Kidney (tissue), 14 donors: ENCODE data around the gene PLEKHB1. TPM values are rescaled to one million over a fixed set of nuclear protein-coding genes. Genes with fewer than 3 reads are reported as not detected.

ENCODE experiments used
- DNase-seq, 5 donors: peaks; one replicate each; pipeline ENCODE4 v3.0.0-alpha.2; 2013 to 2020
- FAIRE-seq: peaks from 2 replicates; lab custom pipeline; 2012; peaks lifted over from hg19 to GRCh38; lab: Jason Lieb, UNC
- H3K27ac ChIP-seq, 2 donors: one replicate each; pipeline ENCODE4 v1.7.0; 2013; ENCODE audit warnings: low read depth in 2 of 2, low read length in 2 of 2, inconsistent platforms in 1 of 2
- H3K27me3 ChIP-seq: one replicate; pipeline ENCODE4 v1.7.1; 2013; ENCODE audit warnings: low read length, inconsistent platforms; ENCODE audit not compliant: control insufficient read depth, insufficient read depth
- H3K36me3 ChIP-seq, 3 donors: one replicate each; pipeline versions ENCODE4 v1.7.0 to v1.7.1; 2013; ENCODE audit warnings: low read length in 3 of 3, control low read depth in 1 of 3, inconsistent platforms in 1 of 3; ENCODE audit not compliant: insufficient read depth in 3 of 3, control insufficient read depth in 2 of 3
- H3K4me1 ChIP-seq, 3 donors: one replicate each; pipeline versions ENCODE4 v1.7.0 to v1.7.1; 2013; ENCODE audit warnings: low read length in 3 of 3, inconsistent platforms in 1 of 3, low read depth in 1 of 3; ENCODE audit not compliant: control insufficient read depth in 2 of 3, insufficient read depth in 2 of 3
- H3K4me3 ChIP-seq, 3 donors: one replicate each; pipeline versions ENCODE4 v1.7.0 to v1.8.1; 2013; ENCODE audit warnings: low read length in 3 of 3, control low read depth in 1 of 3, inconsistent platforms in 1 of 3
- H3K9ac ChIP-seq, 3 donors: one replicate each; pipeline versions ENCODE4 v1.7.0 to v1.7.1; 2013; ENCODE audit warnings: low read length in 3 of 3, control low read depth in 1 of 3, inconsistent platforms in 1 of 3
- H3K9me3 ChIP-seq, 3 donors: one replicate each; pipeline versions ENCODE4 v1.7.0 to v1.7.1; 2013; ENCODE audit warnings: low read length in 3 of 3, control low read depth in 1 of 3, inconsistent platforms in 1 of 3; ENCODE audit not compliant: control insufficient read depth in 2 of 3, insufficient read depth in 1 of 3
- intact Hi-C: fragments of 100-400 bp; cut with DNase I; formaldehyde crosslinking; loops from one replicate; pipeline ENCODE4 v1.11.1; 2022
- polyA plus RNA-seq: library from polyadenylated mRNA; stranded (reverse); fragments of 350-450 nt; fragmentation: Illumina TruSeq; extraction: RNeasy Lipid Tissue Mini Kit (QIAGEN cat#74804); gene quantifications from one replicate; pipeline ENCODE4 v1.2.3, GENCODE V29; 2014; ENCODE audit warnings: low read depth, low replicate concordance; ENCODE audit not compliant: insufficient read depth
- total RNA-seq: library from RNA; stranded (reverse); fragmentation: NEBNext Ultra II Directional; extraction: Animal tissue kit (Norgen Biotek cat#: 25700); gene quantifications from one replicate; pipeline ENCODE4 v1.2.1, GENCODE V29; 2021
- TF ChIP-seq, protein P1 (sequence below): IDR thresholded peaks from 3 replicates; pipeline ENCODE4 v1.5.1; 2012; ENCODE audit warnings: mild to moderate bottlenecking, moderate library complexity, borderline replicate concordance; ENCODE audit not compliant: insufficient read depth; ENCODE audit errors: extremely low read depth
- donor health status: control.
- donor health status: control.
- donor health status: control.
- donor health status: control.
- donor health status: control.
- donor health status: DM: yes; HTN: yes; CAD: no.
- donor health status: Normal renal cell carcinoma (clear cell type).

The PLEKHB1 gene
- total and polyA plus RNA-seq, 2 donors from 2014 or later, result 21.0 to 30.4 TPM

DNA sequence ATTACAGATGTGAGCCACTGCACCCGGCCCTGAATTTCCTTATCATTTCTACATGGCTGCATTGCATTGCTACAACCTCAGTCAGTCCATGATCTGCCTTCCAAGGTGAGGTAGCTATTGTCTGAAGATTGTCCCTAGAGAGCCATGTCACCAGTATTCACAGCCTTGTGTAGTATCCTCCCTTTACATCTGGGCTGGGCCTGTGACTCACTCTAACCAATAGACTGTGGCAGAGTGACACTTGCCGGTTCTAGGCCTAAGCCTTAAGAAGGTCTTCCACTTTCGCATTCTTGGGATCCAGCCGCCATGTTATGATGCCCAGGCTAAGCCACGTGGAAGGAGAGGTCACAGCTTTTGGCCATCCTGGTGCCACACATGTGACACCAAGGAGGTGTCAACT is 10.1 kb upstream of the PLEKHB1 start:
- FAIRE-seq, result no peak

DNA sequence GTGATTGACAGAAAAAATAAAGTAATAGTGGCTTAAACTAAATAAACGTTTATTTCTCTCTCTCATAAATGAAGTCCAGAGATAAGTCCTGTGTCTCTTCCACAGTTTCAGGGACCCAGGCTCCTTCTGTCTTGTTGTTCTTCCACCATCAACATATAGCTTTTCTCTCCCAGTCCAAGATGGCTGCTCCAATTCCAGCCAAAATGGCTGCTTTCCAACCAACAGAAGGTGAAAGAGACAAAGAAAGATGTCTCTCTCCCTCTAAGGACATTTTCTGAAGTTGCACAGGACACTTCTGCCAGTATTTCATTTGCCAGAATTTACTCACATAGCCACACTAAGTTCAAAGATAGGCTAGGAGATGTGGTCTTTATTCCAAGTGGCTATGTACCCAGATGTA is 9.4 kb upstream of the PLEKHB1 start:
- Histone ChIP-seq H3K27me3 (no peaks in the 10 kb centered on the region), H3K4me1 (no peaks in the 10 kb centered on the region), H3K27ac (no peak overlapping the region), H3K4me3 (no peak overlapping the region), H3K36me3 (no peaks in the 10 kb centered on the region), H3K9me3 (no peaks in the 10 kb centered on the region), H3K9ac (no peak overlapping the region)
- TF ChIP-seq, protein P1, sequence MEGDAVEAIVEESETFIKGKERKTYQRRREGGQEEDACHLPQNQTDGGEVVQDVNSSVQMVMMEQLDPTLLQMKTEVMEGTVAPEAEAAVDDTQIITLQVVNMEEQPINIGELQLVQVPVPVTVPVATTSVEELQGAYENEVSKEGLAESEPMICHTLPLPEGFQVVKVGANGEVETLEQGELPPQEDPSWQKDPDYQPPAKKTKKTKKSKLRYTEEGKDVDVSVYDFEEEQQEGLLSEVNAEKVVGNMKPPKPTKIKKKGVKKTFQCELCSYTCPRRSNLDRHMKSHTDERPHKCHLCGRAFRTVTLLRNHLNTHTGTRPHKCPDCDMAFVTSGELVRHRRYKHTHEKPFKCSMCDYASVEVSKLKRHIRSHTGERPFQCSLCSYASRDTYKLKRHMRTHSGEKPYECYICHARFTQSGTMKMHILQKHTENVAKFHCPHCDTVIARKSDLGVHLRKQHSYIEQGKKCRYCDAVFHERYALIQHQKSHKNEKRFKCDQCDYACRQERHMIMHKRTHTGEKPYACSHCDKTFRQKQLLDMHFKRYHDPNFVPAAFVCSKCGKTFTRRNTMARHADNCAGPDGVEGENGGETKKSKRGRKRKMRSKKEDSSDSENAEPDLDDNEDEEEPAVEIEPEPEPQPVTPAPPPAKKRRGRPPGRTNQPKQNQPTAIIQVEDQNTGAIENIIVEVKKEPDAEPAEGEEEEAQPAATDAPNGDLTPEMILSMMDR, result no peak
- intact Hi-C loops, result no loop called here
- DNase-seq (no peak), FAIRE-seq (no peak)

More for the DNA sequence above, 10.1 kb upstream of the PLEKHB1 start:
- Histone ChIP-seq H3K27me3 (no peaks in the 10 kb centered on the region), H3K9ac (no peak overlapping the region), H3K9me3 (no peaks in the 10 kb centered on the region), H3K27ac (no peak overlapping the region), H3K4me1 (no peaks in the 10 kb centered on the region), H3K4me3 (no peak overlapping the region), H3K36me3 (no peaks in the 10 kb centered on the region)
- TF ChIP-seq, protein P1, result no peak
- intact Hi-C loops, result no loop called here
- DNase-seq, result no peak

DNA sequence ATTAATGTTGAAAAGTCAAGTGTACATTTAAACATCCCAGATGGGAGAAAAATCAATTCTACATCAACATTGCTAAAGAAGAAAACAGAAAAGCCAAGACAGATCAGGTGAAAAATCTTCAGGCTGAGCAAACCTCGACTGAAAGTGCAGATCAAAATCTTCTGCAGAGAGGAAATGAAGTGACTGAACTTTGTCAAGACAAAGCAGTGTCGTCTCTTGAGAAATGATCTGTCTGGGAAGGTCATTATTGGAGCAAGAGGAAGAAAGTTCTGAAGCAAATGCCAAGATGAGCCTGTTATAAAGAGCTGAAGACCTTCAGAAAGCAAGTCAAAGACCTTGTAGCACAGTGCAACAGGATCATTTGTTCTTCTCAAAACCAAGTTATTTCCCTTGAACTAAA is 5.8 kb upstream of the PLEKHB1 start:
- Histone ChIP-seq H3K9ac (no peak overlapping the region), H3K27ac (no peak overlapping the region), H3K4me1 (no peaks in the 10 kb centered on the region), H3K4me3 (no peak overlapping the region), H3K9me3 (no peaks in the 10 kb centered on the region), H3K36me3 (no peaks in the 10 kb centered on the region), H3K27me3 (peaks cover 3% of the 10 kb centered on the region)
- FAIRE-seq, result no peak
- no peak for DNase-seq
- TF ChIP-seq, protein P1, result no peak
- intact Hi-C loops, result no loop called here

DNA sequence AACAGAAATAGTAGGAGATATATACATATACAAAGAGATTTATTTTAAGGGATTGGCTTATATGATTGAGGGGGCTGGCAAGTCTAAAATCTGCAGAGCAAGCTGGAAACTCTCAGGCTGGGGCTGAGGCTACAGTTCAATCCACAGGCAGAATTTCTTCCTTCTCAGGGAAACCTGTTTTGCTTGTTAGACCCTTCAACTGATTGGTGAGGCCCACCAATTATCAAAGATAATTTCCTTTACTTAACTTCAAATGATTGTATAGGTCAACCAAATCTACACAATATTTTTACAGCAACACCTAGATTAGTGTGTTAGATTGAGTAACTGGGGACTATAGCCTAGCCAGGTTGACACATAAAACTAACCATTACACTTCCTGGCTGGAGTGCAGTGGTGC is 4.7 kb upstream of the PLEKHB1 start:
- no peaks in the 10 kb centered on the region for H3K36me3 ChIP-seq
- no peak overlapping the region for H3K27ac ChIP-seq
- H3K9me3 ChIP-seq, result no peaks in the 10 kb centered on the region
- TF ChIP-seq, protein P1, result no peak
- H3K9ac ChIP-seq, result no peak overlapping the region
- H3K27me3 ChIP-seq, result peaks cover 3% of the 10 kb centered on the region
- FAIRE-seq, result no peak
- H3K4me3 ChIP-seq, result no peak overlapping the region
- intact Hi-C loops, result no loop called here
- H3K4me1 ChIP-seq, result no peaks in the 10 kb centered on the region
- no peak for DNase-seq
